ENCODE measurements around the gene INTU. TPM values are rescaled to one million over a fixed set of nuclear protein-coding genes. Genes with fewer than 3 reads are reported as not detected.

INTU gene
- total and polyA plus RNA-seq, 3 experiments from 2014 or later: 0.13 to 0.38 TPM; not detected in 1

GRCh38 chr4:127656047-127656680 lies 23.4 kb downstream of the INTU start:
- Histone ChIP-seq H3K4me3 (ENCODE audit: low read length) (no peak overlapping the region), H3K27ac (ENCODE audit: low read depth, low read length) (no peak overlapping the region), H3K36me3 (ENCODE audit: insufficient read depth, low read length) (no peaks in the 10 kb centered on the region), H3K4me1 (ENCODE audit: insufficient read depth, low read length) (no peaks in the 10 kb centered on the region), H3K27me3 (ENCODE audit: insufficient read depth, low read length, poor library complexity, severe bottlenecking) (no peaks in the 10 kb centered on the region), H3K9me3 (ENCODE audit: low read length) (no peaks in the 10 kb centered on the region)
- DNase-seq: no peak
- Mint-ChIP-seq H3K4me3 (peak overlapping the region in 2 of 7 donors; percentile 46 to 57), H3K9me3 (peaks cover 0 to 3% (median 0%) of the 10 kb centered on the region in 5 donors), H3K36me3 (no peaks in the 10 kb centered on the region), H3K27ac (no peak overlapping the region), H3K27me3 (peaks cover 3 to 4% of the 10 kb centered on the region in 2 donors), H3K4me1 (no peaks in the 10 kb centered on the region)
- ChIA-PET POLR2A (no interaction called here), CTCF (no interaction called here)

GRCh38 chr4:127660284-127660885 lies 27.6 kb downstream of the INTU start:
- Histone ChIP-seq H3K4me3 (ENCODE audit: low read length) (no peak overlapping the region), H3K4me1 (ENCODE audit: insufficient read depth, low read length) (no peaks in the 10 kb centered on the region), H3K36me3 (ENCODE audit: insufficient read depth, low read length) (no peaks in the 10 kb centered on the region), H3K27ac (ENCODE audit: low read depth, low read length) (no peak overlapping the region), H3K27me3 (ENCODE audit: insufficient read depth, low read length, poor library complexity, severe bottlenecking) (no peaks in the 10 kb centered on the region), H3K9me3 (ENCODE audit: low read length) (no peaks in the 10 kb centered on the region)
- ChIA-PET POLR2A (no interaction called here), CTCF (no interaction called here)
- no peak overlapping the region for H3K4me3 Mint-ChIP-seq
- DNase-seq: no peak
- H3K36me3 Mint-ChIP-seq: no peaks in the 10 kb centered on the region
- H3K27me3 Mint-ChIP-seq: peaks cover 3 to 4% of the 10 kb centered on the region in 2 donors
- peaks cover 0 to 3% (median 0%) of the 10 kb centered on the region in 5 donors for H3K9me3 Mint-ChIP-seq
- H3K4me1 Mint-ChIP-seq: no peaks in the 10 kb centered on the region
- no peak overlapping the region for H3K27ac Mint-ChIP-seq

GRCh38 chr4:127667116-127667515 lies 34.4 kb downstream of the INTU start:
- Mint-ChIP-seq H3K36me3 (no peaks in the 10 kb centered on the region), H3K4me3 (no peak overlapping the region), H3K27me3 (peaks cover 0 to 8% of the 10 kb centered on the region in 2 donors), H3K27ac (no peak overlapping the region), H3K4me1 (no peaks in the 10 kb centered on the region), H3K9me3 (no peaks in the 10 kb centered on the region)
- no peak for DNase-seq
- Histone ChIP-seq H3K36me3 (ENCODE audit: insufficient read depth, low read length) (no peaks in the 10 kb centered on the region), H3K9me3 (ENCODE audit: low read length) (no peaks in the 10 kb centered on the region), H3K4me3 (ENCODE audit: low read length) (no peak overlapping the region), H3K27ac (ENCODE audit: low read depth, low read length) (no peak overlapping the region), H3K4me1 (ENCODE audit: insufficient read depth, low read length) (no peaks in the 10 kb centered on the region), H3K27me3 (ENCODE audit: insufficient read depth, low read length, poor library complexity, severe bottlenecking) (no peaks in the 10 kb centered on the region)
- ChIA-PET POLR2A (no interaction called here), CTCF (no interaction called here)

- H3K4me3 ChIP-seq (ENCODE audit: low read length): no peak overlapping the region
- no peaks in the 10 kb centered on the region for H3K4me1 Mint-ChIP-seq
- no peaks in the 10 kb centered on the region for H3K9me3 Mint-ChIP-seq
- no peak for DNase-seq
- no peak overlapping the region for H3K27ac ChIP-seq (ENCODE audit: low read depth, low read length)
- H3K4me1 ChIP-seq (ENCODE audit: insufficient read depth, low read length): no peaks in the 10 kb centered on the region
- ChIA-PET POLR2A (no interaction called here), CTCF (no interaction called here)
- H3K36me3 ChIP-seq (ENCODE audit: insufficient read depth, low read length): no peaks in the 10 kb centered on the region
- H3K36me3 Mint-ChIP-seq: no peaks in the 10 kb centered on the region
- no peak overlapping the region for H3K4me3 Mint-ChIP-seq
- no peaks in the 10 kb centered on the region for H3K9me3 ChIP-seq (ENCODE audit: low read length)
- no peaks in the 10 kb centered on the region for H3K27me3 ChIP-seq (ENCODE audit: insufficient read depth, low read length, poor library complexity, severe bottlenecking)
- peaks cover 0 to 8% of the 10 kb centered on the region in 2 donors for H3K27me3 Mint-ChIP-seq
- H3K27ac Mint-ChIP-seq: no peak overlapping the region
Measured at GRCh38 chr4:127667772-127668171, 35.0 kb downstream of the INTU start.

GRCh38 chr4:127668770-127669169 lies 36.0 kb downstream of the INTU start:
- H3K36me3 ChIP-seq (ENCODE audit: insufficient read depth, low read length): no peaks in the 10 kb centered on the region
- no peaks in the 10 kb centered on the region for H3K4me1 ChIP-seq (ENCODE audit: insufficient read depth, low read length)
- Mint-ChIP-seq H3K4me3 (no peak overlapping the region), H3K36me3 (no peaks in the 10 kb centered on the region), H3K27me3 (peaks cover 0 to 8% of the 10 kb centered on the region in 2 donors), H3K27ac (no peak overlapping the region), H3K4me1 (no peaks in the 10 kb centered on the region), H3K9me3 (no peaks in the 10 kb centered on the region)
- ChIA-PET CTCF (no interaction called here), POLR2A (no interaction called here)
- no peaks in the 10 kb centered on the region for H3K27me3 ChIP-seq (ENCODE audit: insufficient read depth, low read length, poor library complexity, severe bottlenecking)
- no peak overlapping the region for H3K4me3 ChIP-seq (ENCODE audit: low read length)
- H3K27ac ChIP-seq (ENCODE audit: low read depth, low read length): no peak overlapping the region
- no peaks in the 10 kb centered on the region for H3K9me3 ChIP-seq (ENCODE audit: low read length)
- no peak for DNase-seq

- Mint-ChIP-seq H3K4me3 (no peak overlapping the region), H3K36me3 (no peaks in the 10 kb centered on the region), H3K9me3 (no peaks in the 10 kb centered on the region), H3K4me1 (no peaks in the 10 kb centered on the region), H3K27ac (no peak overlapping the region), H3K27me3 (peaks cover 0 to 8% of the 10 kb centered on the region in 2 donors)
- Histone ChIP-seq H3K4me1 (ENCODE audit: insufficient read depth, low read length) (no peaks in the 10 kb centered on the region), H3K27ac (ENCODE audit: low read depth, low read length) (no peak overlapping the region), H3K27me3 (ENCODE audit: insufficient read depth, low read length, poor library complexity, severe bottlenecking) (no peaks in the 10 kb centered on the region), H3K36me3 (ENCODE audit: insufficient read depth, low read length) (no peaks in the 10 kb centered on the region), H3K9me3 (ENCODE audit: low read length) (no peaks in the 10 kb centered on the region), H3K4me3 (ENCODE audit: low read length) (no peak overlapping the region)
- ChIA-PET POLR2A (no interaction called here), CTCF (no interaction called here)
- no peak for DNase-seq
Measured at GRCh38 chr4:127669691-127670090, 36.9 kb downstream of the INTU start.

- Mint-ChIP-seq H3K9me3 (no peaks in the 10 kb centered on the region), H3K4me3 (no peak overlapping the region), H3K4me1 (no peaks in the 10 kb centered on the region), H3K27ac (no peak overlapping the region), H3K27me3 (peaks cover 0 to 8% of the 10 kb centered on the region in 2 donors), H3K36me3 (no peaks in the 10 kb centered on the region)
- no peak overlapping the region for H3K4me3 ChIP-seq (ENCODE audit: low read length)
- H3K27me3 ChIP-seq (ENCODE audit: insufficient read depth, low read length, poor library complexity, severe bottlenecking): no peaks in the 10 kb centered on the region
- POLR2A ChIA-PET: no interaction called here
- no peak overlapping the region for H3K27ac ChIP-seq (ENCODE audit: low read depth, low read length)
- no peaks in the 10 kb centered on the region for H3K36me3 ChIP-seq (ENCODE audit: insufficient read depth, low read length)
- DNase-seq: no peak
- H3K9me3 ChIP-seq (ENCODE audit: low read length): no peaks in the 10 kb centered on the region
- CTCF ChIA-PET: no interaction called here
- no peaks in the 10 kb centered on the region for H3K4me1 ChIP-seq (ENCODE audit: insufficient read depth, low read length)
Measured at GRCh38 chr4:127672111-127672510, 39.4 kb downstream of the INTU start.

GRCh38 chr4:127685292-127685691 lies 52.5 kb downstream of the INTU start:
- H3K36me3 ChIP-seq (ENCODE audit: insufficient read depth, low read length): no peaks in the 10 kb centered on the region
- ChIA-PET POLR2A (no interaction called here), CTCF (no interaction called here)
- H3K4me1 ChIP-seq (ENCODE audit: insufficient read depth, low read length): no peaks in the 10 kb centered on the region
- Mint-ChIP-seq H3K36me3 (no peaks in the 10 kb centered on the region), H3K27me3 (peaks cover 0 to 2% of the 10 kb centered on the region in 2 donors), H3K9me3 (peaks cover 0 to 8% (median 0%) of the 10 kb centered on the region in 5 donors), H3K4me3 (no peak overlapping the region), H3K4me1 (no peaks in the 10 kb centered on the region), H3K27ac (no peak overlapping the region)
- H3K27me3 ChIP-seq (ENCODE audit: insufficient read depth, low read length, poor library complexity, severe bottlenecking): no peaks in the 10 kb centered on the region
- H3K27ac ChIP-seq (ENCODE audit: low read depth, low read length): no peak overlapping the region
- H3K4me3 ChIP-seq (ENCODE audit: low read length): no peak overlapping the region
- H3K9me3 ChIP-seq (ENCODE audit: low read length): no peaks in the 10 kb centered on the region
- DNase-seq: no peak
